Astrocyte (in vitro differentiated cells and primary cell): ENCODE data around the gene DEGS2. TPM values are rescaled to one million over a fixed set of nuclear protein-coding genes. Genes with fewer than 3 reads are reported as not detected.

Experiments used
- DNase-seq: peaks from one replicate; pipeline ENCODE4 v3.0.0-alpha.2; 2010; ENCODE audit warnings: low read depth
- FAIRE-seq: peaks from 2 replicates; lab custom pipeline; 2011; peaks lifted over from hg19 to GRCh38; lab: Jason Lieb, UNC
- H2AFZ ChIP-seq: 2 replicates; pipeline ENCODE4 v1.6.0; 2012; ENCODE audit warnings: low read depth, low read length, inconsistent platforms
- H3K27ac ChIP-seq: 2 replicates; pipeline ENCODE4 v1.5.1; 2011; ENCODE audit warnings: low read depth, low read length, inconsistent platforms
- H3K27me3 ChIP-seq: 2 replicates; pipeline ENCODE4 v1.6.0; 2011; ENCODE audit warnings: low read length, inconsistent platforms; ENCODE audit not compliant: insufficient read depth
- H3K36me3 ChIP-seq: 2 replicates; pipeline ENCODE4 v1.5.1; 2011; ENCODE audit warnings: low read length, inconsistent platforms; ENCODE audit not compliant: insufficient read depth
- H3K4me1 ChIP-seq: 2 replicates; pipeline ENCODE4 v1.5.1; 2011; ENCODE audit warnings: low read length, inconsistent platforms; ENCODE audit not compliant: insufficient read depth
- H3K4me2 ChIP-seq: 2 replicates; pipeline ENCODE4 v1.6.0; 2012; ENCODE audit warnings: low read length, inconsistent platforms
- H3K4me3 ChIP-seq: 2 replicates; pipeline ENCODE4 v1.5.1; 2011; ENCODE audit warnings: low read depth, mild to moderate bottlenecking, low read length, inconsistent platforms; ENCODE audit not compliant: insufficient read depth
- H3K79me2 ChIP-seq: 2 replicates; pipeline ENCODE4 v1.6.0; 2012; ENCODE audit warnings: mild to moderate bottlenecking, low read length, inconsistent platforms; ENCODE audit not compliant: insufficient read depth
- H3K9ac ChIP-seq: 2 replicates; pipeline ENCODE4 v1.6.0; 2012; ENCODE audit warnings: mild to moderate bottlenecking, low read length, inconsistent platforms
- H3K9me3 ChIP-seq: 2 replicates; pipeline ENCODE4 v1.5.1; 2012; ENCODE audit warnings: low read depth, mild to moderate bottlenecking, low read length, inconsistent platforms; ENCODE audit not compliant: insufficient read depth
- H4K20me1 ChIP-seq: 2 replicates; pipeline ENCODE4 v1.6.0; 2012; ENCODE audit warnings: low read length, inconsistent platforms; ENCODE audit not compliant: insufficient read depth
- H3K27ac Mint-ChIP-seq: one replicate; pipeline ENCODE4 v1.8.0; 2021; ENCODE audit warnings: mild to moderate bottlenecking, mixed read lengths; ENCODE audit not compliant: unreplicated experiment
- H3K27me3 Mint-ChIP-seq: one replicate; pipeline ENCODE4 v1.8.0; 2021; ENCODE audit warnings: low read depth, mixed read lengths; ENCODE audit not compliant: unreplicated experiment
- H3K36me3 Mint-ChIP-seq: one replicate; pipeline ENCODE4 v1.8.0; 2021; ENCODE audit warnings: low read depth, mixed read lengths; ENCODE audit not compliant: unreplicated experiment
- H3K4me1 Mint-ChIP-seq: one replicate; pipeline ENCODE4 v1.8.0; 2021; ENCODE audit warnings: low read depth, mixed read lengths; ENCODE audit not compliant: unreplicated experiment
- H3K4me3 Mint-ChIP-seq: one replicate; pipeline ENCODE4 v1.8.0; 2021; ENCODE audit warnings: mild to moderate bottlenecking, moderate library complexity, mixed read lengths; ENCODE audit not compliant: unreplicated experiment
- H3K9me3 Mint-ChIP-seq: one replicate; pipeline ENCODE4 v1.8.0; 2021; ENCODE audit warnings: mild to moderate bottlenecking, mixed read lengths; ENCODE audit not compliant: unreplicated experiment
- CTCF ChIP-seq: IDR thresholded peaks from 2 replicates; pipeline ENCODE4 v1.5.1; 2011; ENCODE audit warnings: low read depth, mild to moderate bottlenecking, inconsistent platforms, low read length, moderate library complexity; ENCODE audit not compliant: insufficient read depth
- EZH2 ChIP-seq: IDR thresholded peaks from 2 replicates; pipeline ENCODE4 v1.6.1; 2012; ENCODE audit warnings: mild to moderate bottlenecking, low read length, inconsistent platforms; ENCODE audit not compliant: insufficient read depth
- total RNA-seq: library from RNA; stranded (reverse); gene quantifications from 2 replicates; pipeline ENCODE4 v1.2.1, GENCODE V29; 2021

The DEGS2 gene
- total RNA-seq, 1 donor from 2014 or later: not detected

GRCh38 chr14:100111931-100112704 lies 47.3 kb downstream of the DEGS2 start:
- Histone ChIP-seq H3K27me3 (no peaks in the 10 kb centered on the region), H3K4me3 (no peak overlapping the region), H3K27ac (no peak overlapping the region), H3K9ac (no peak overlapping the region), H3K36me3 (no peaks in the 10 kb centered on the region), H3K9me3 (no peaks in the 10 kb centered on the region), H3K4me1 (peaks cover 2% of the 10 kb centered on the region), H3K4me2 (no peak overlapping the region), H3K79me2 (peaks cover 8% of the 10 kb centered on the region), H4K20me1 (peaks cover 50% of the 10 kb centered on the region), H2AFZ (no peak overlapping the region)
- no peaks in the 10 kb centered on the region for H3K9me3 Mint-ChIP-seq
- no peaks in the 10 kb centered on the region for H3K27me3 Mint-ChIP-seq
- peaks cover 10% of the 10 kb centered on the region for H3K36me3 Mint-ChIP-seq
- no peak overlapping the region for H3K4me3 Mint-ChIP-seq
- DNase-seq: no peak
- H3K4me1 Mint-ChIP-seq: peaks cover 25% of the 10 kb centered on the region
- FAIRE-seq: no peak
- TF ChIP-seq EZH2 (no peak), CTCF (no peak)
- H3K27ac Mint-ChIP-seq: peak overlapping the region; percentile 35

GRCh38 chr14:100110816-100111215 lies 48.6 kb downstream of the DEGS2 start:
- no peak overlapping the region for H3K4me2 ChIP-seq
- TF ChIP-seq EZH2: no peak
- TF ChIP-seq CTCF: no peak
- no peak overlapping the region for H3K27ac ChIP-seq
- Mint-ChIP-seq H3K27me3 (no peaks in the 10 kb centered on the region), H3K4me1 (peaks cover 25% of the 10 kb centered on the region), H3K36me3 (peaks cover 16% of the 10 kb centered on the region), H3K27ac (no peak overlapping the region), H3K4me3 (no peak overlapping the region), H3K9me3 (no peaks in the 10 kb centered on the region)
- H2AFZ ChIP-seq: no peak overlapping the region
- H3K27me3 ChIP-seq: no peaks in the 10 kb centered on the region
- DNase-seq: no peak
- H3K36me3 ChIP-seq: no peaks in the 10 kb centered on the region
- H3K9ac ChIP-seq: no peak overlapping the region
- peaks cover 2% of the 10 kb centered on the region for H3K4me1 ChIP-seq
- H3K4me3 ChIP-seq: no peak overlapping the region
- H4K20me1 ChIP-seq: peaks cover 48% of the 10 kb centered on the region
- no peak for FAIRE-seq
- H3K9me3 ChIP-seq: no peaks in the 10 kb centered on the region
- H3K79me2 ChIP-seq: peaks cover 10% of the 10 kb centered on the region

GRCh38 chr14:100109594-100109955 lies 49.9 kb downstream of the DEGS2 start:
- no peak overlapping the region for H3K4me2 ChIP-seq
- H3K27me3 ChIP-seq: no peaks in the 10 kb centered on the region
- no peak for TF ChIP-seq EZH2
- TF ChIP-seq CTCF: no peak
- H3K9me3 Mint-ChIP-seq: no peaks in the 10 kb centered on the region
- DNase-seq (no peak), FAIRE-seq (no peak)
- H3K4me3 ChIP-seq: no peak overlapping the region
- no peak overlapping the region for H3K4me3 Mint-ChIP-seq
- H3K9ac ChIP-seq: no peak overlapping the region
- peaks cover 25% of the 10 kb centered on the region for H3K4me1 Mint-ChIP-seq
- H3K27me3 Mint-ChIP-seq: no peaks in the 10 kb centered on the region
- no peaks in the 10 kb centered on the region for H3K36me3 ChIP-seq
- peaks cover 47% of the 10 kb centered on the region for H4K20me1 ChIP-seq
- no peak overlapping the region for H3K27ac Mint-ChIP-seq
- H3K4me1 ChIP-seq: peaks cover 6% of the 10 kb centered on the region
- H3K27ac ChIP-seq: no peak overlapping the region
- peaks cover 17% of the 10 kb centered on the region for H3K36me3 Mint-ChIP-seq
- no peak overlapping the region for H2AFZ ChIP-seq
- peaks cover 19% of the 10 kb centered on the region for H3K79me2 ChIP-seq
- no peaks in the 10 kb centered on the region for H3K9me3 ChIP-seq
